Measurements from ENCODE around the gene SEH1L.

- no peak for TF ChIP-seq CTCF (IDR thresholded peaks at IDR 0.05; ENCODE audit: poor library complexity, severe bottlenecking)
- TF ChIP-seq EP300 (conservative IDR thresholded peaks at IDR 0.05; ENCODE audit: poor library complexity, severe bottlenecking): no peak
- TF ChIP-seq EZH2 (IDR thresholded peaks at IDR 0.05; ENCODE audit: borderline replicate concordance, insufficient read depth, low read length, poor library complexity, severe bottlenecking): no peak
- TF ChIP-seq TAF1 (IDR thresholded peaks at IDR 0.05; ENCODE audit: low read depth): no peak
- no peak for TF ChIP-seq POLR2AphosphoS5 (IDR thresholded peaks at IDR 0.05)
- no peak for TF ChIP-seq REST (IDR thresholded peaks at IDR 0.05; ENCODE audit: borderline replicate concordance)
- TF ChIP-seq RAD21 (conservative IDR thresholded peaks at IDR 0.05): no peak
- TF ChIP-seq SMC3 (conservative IDR thresholded peaks at IDR 0.05; ENCODE audit: poor library complexity): no peak
- no peak for TF ChIP-seq MXI1 (conservative IDR thresholded peaks at IDR 0.05; ENCODE audit: poor library complexity, severe bottlenecking)
Observed at GRCh38 chr18:12904012-12904516, 43.7 kb upstream of the SEH1L start.

Measured in neural cell (in vitro differentiated cells).